Islet precursor cell (in vitro differentiated cells): ENCODE results near the gene MYRIP.
"Not testable (repeated sequence)": the region's sequence is repeated elsewhere in the genome, so short reads cannot be mapped to it uniquely, and the experiment has no call there.

Experiments used
- DNase-seq: peaks from one replicate; pipeline ENCODE4 v3.0.0-alpha.2; 2018

MYRIP gene

GRCh38 chr3:40247714-40248454 lies 438.5 kb downstream of the MYRIP start:
- no peak for DNase-seq

- DNase-seq, result no peak
These were observed 439.2 kb downstream of the MYRIP start for GRCh38 chr3:40248591-40248990.

- DNase-seq, result no peak
These were observed 439.8 kb downstream of the MYRIP start for GRCh38 chr3:40249168-40249567.

GRCh38 chr3:40254491-40254890 lies 445.1 kb downstream of the MYRIP start:
- no peak for DNase-seq

- no peak for DNase-seq
These were observed 445.5 kb downstream of the MYRIP start for GRCh38 chr3:40254891-40255290.

- DNase-seq, result no peak
These were observed 446.1 kb downstream of the MYRIP start for GRCh38 chr3:40255532-40255931.

- no peak for DNase-seq
These were observed 448.7 kb downstream of the MYRIP start for GRCh38 chr3:40258064-40258463.

- DNase-seq, result peak; percentile 77
These were observed 449.1 kb downstream of the MYRIP start for GRCh38 chr3:40258555-40258954.

- no peak for DNase-seq
These were observed 452.9 kb downstream of the MYRIP start for GRCh38 chr3:40262331-40262730.

GRCh38 chr3:40264451-40264850 lies 455.0 kb downstream of the MYRIP start:
- no peak for DNase-seq

GRCh38 chr3:40265181-40265580 lies 455.8 kb downstream of the MYRIP start:
- no peak for DNase-seq

- peak; percentile 59 for DNase-seq
These were observed 458.7 kb downstream of the MYRIP start for GRCh38 chr3:40267937-40268724.

- no peak for DNase-seq
These were observed 459.6 kb downstream of the MYRIP start for GRCh38 chr3:40268802-40269524.

- DNase-seq, result no peak
These were observed 469.4 kb downstream of the MYRIP start for GRCh38 chr3:40278791-40279190.

GRCh38 chr3:40281995-40282394 lies 472.6 kb downstream of the MYRIP start:
- no peak for DNase-seq

GRCh38 chr3:40283057-40283456 lies 473.6 kb downstream of the MYRIP start:
- not testable (repeated sequence) for DNase-seq

- DNase-seq, result no peak
These were observed 477.8 kb downstream of the MYRIP start for GRCh38 chr3:40287248-40287647.

- DNase-seq, result no peak
These were observed 481.0 kb downstream of the MYRIP start for GRCh38 chr3:40290396-40290795.

GRCh38 chr3:40291471-40291870 lies 482.1 kb downstream of the MYRIP start:
- no peak for DNase-seq

- DNase-seq, result peak; percentile 58
These were observed 483.4 kb downstream of the MYRIP start for GRCh38 chr3:40292637-40293349.

GRCh38 chr3:40294434-40294833 lies 485.0 kb downstream of the MYRIP start:
- DNase-seq, result no peak

GRCh38 chr3:40298075-40298474 lies 488.7 kb downstream of the MYRIP start:
- DNase-seq, result no peak

GRCh38 chr3:40299130-40299720 lies 489.8 kb downstream of the MYRIP start:
- no peak for DNase-seq
